CD4-positive, alpha-beta T cell treated with Interleukin-6 for 4 hours (primary cell): ENCODE data around the gene NBPF6.
"Not testable (repeated sequence)": the region's sequence is repeated elsewhere in the genome, so short reads cannot be mapped to it uniquely, and the experiment has no call there.

Experiments used
- DNase-seq: peaks from one replicate; pipeline ENCODE4 v3.0.0-alpha.2; 2020; ENCODE audit warnings: mixed read lengths

NBPF6 gene, protein sequence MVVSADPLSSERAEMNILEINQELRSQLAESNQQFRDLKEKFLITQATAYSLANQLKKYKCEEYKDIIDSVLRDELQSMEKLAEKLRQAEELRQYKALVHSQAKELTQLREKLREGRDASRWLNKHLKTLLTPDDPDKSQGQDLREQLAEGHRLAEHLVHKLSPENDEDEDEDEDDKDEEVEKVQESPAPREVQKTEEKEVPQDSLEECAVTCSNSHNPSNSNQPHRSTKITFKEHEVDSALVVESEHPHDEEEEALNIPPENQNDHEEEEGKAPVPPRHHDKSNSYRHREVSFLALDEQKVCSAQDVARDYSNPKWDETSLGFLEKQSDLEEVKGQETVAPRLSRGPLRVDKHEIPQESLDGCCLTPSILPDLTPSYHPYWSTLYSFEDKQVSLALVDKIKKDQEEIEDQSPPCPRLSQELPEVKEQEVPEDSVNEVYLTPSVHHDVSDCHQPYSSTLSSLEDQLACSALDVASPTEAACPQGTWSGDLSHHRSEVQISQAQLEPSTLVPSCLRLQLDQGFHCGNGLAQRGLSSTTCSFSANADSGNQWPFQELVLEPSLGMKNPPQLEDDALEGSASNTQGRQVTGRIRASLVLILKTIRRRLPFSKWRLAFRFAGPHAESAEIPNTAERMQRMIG

DNA sequence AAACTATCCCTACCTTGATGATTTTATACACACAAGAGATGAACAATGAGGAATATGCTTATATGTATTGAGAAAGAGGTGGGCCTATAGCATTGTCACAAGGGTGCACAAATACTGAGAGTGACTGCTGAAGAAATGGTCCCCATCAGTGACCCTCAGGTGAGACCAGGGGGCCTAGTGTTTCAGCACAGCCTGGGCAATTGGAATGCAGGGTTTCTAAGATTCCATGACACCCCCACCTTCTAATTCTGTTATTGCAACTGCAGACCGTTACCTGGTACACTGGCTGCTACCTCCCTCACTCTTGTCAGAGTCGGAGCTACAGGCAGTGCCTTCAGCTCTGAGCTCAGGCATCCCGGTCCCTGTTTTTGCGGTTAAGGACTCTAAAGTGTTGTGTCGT, at the start of gene NBPF6:
Gene NBPF6 (plus strand): TSS at position 301 of the 400 bp plus-strand sequence. CDS start 259 bp downstream, outside the sequence.
- DNase-seq, result not testable (repeated sequence)

DNA sequence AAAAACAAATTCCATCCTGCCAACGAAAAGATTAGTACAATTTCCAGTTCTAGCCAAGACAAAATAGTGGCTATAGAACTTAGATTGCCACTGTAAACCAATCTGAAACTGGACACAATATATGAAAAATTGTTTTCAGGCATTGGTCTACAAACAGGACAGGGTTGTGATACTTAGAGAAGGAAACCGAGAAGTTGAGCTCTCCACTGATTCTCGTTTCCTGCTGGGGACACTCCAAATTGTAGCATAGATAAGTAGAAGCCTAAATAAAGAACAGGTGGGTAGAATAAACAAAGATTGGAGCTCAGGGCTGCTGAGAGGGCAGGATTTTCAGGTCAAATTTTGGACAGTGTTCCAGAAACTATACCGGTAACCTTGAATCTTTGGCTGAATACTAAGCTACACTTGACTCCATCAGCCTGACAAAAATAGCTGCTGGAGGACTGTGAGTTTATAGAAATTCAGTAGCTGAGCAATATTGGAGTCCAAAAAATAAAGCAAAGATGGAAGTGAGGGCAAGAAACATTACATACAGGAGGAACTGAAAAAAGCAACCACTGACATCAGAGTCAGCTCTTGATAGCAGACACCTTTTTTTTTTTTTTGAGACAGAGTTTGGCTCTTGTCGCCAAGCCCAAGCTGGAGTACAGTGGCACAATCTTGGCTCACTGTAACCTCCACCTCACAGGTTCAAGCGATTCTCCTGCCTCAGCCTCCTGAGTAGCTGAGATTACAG, 38.9 kb upstream of the NBPF6 start:
- not testable (repeated sequence) for DNase-seq

DNA sequence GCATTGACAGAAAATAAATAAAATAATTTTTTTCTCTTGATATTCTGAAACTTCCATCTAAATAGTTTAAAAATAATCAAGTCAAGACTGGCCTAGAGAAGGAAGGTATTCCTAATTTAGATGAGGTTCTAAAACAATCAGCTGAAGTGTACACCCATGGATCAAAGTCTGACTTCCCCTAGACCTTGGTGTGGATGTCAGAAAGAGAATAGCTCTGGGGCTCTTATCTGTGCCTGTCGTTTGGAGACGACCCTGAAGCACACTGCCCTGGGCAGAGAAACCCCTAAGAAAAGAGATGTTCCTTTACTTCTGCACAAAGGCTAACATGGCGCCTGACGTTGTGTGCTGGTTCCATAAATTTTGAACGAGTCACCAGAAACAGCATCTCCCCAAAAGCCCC, 30.0 kb upstream of the NBPF6 start:
- DNase-seq, result not testable (repeated sequence)

DNA sequence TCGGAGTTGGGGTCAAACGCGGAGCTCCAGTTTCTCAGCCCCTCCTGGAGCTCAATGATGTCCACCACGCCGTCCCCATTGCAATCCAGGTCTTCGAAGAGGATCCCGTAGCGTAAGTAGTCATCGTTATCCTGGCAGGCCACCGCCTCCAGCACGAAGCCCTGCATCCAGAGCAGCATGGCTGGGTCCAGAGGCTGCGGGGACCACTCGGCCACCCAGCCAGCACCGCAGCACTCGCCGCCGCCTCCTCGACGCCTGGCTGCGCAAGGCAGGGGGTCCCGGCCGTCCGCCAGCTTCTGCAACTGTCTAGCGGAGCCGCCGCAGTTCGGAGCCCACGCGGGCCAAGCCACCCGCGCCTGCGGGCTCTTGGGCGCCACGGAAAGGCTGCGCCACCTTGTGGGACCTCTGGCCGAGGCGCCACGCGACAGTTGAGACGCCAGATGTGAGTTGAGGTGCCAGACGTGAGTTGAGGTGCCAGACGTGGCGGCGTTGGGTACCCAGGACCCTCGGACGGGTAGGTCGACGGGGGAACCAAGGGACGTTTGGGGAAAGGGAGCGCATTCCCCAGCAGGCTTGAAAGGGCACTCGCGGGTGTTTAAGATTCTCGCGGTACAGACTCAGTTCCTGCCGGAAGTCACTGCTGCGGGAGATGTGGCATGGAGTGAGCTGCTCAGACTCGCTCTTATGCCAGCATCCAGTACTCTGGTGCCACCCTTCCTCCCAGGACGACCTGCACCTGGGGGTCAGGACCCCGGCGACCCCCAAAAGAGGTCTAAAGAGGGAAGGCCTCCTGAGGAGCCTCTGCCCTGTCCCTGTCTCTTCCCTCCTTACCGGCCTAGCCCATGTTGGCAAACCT, 28.9 kb upstream of the NBPF6 start:
- DNase-seq, result not testable (repeated sequence)

DNA sequence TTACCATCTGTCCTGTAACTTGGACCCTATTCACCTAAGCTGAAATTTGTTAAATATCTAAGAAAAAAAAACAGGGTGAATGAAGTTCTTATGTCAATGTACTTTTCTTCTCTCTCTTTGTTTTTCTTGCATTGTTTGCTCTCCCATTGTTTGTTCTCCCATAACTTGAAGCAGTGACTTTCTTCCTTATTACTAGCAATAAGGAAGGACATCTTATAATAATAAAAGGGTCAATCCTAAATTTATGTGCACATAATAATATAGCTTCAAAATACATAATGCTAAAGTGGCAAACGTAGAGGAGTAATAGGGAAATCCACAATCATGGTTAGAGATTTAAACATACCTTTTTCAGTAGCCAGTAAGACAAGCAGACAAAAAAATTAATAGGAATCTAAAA, 23.3 kb upstream of the NBPF6 start:
- not testable (repeated sequence) for DNase-seq

DNA sequence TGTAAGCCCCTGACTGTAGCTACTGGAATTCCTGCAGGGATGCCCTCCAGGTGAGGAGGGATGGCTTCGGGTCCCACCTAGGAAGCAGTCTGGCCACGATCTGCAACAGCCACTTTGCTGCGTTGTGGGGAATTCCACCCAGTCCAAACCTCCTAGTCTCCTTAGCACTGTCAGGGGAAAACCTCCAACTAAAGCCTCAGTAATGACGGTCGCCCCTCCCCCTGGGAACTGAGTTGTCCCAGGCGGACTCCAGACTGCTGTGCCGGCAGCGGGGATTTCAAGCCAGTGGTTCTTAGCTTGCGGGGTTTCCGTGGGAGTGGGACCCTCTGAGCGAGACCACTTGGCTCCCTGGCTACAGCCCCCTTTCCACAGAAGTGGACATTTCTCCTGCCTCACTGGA, 18.1 kb upstream of the NBPF6 start:
- DNase-seq, result not testable (repeated sequence)

DNA sequence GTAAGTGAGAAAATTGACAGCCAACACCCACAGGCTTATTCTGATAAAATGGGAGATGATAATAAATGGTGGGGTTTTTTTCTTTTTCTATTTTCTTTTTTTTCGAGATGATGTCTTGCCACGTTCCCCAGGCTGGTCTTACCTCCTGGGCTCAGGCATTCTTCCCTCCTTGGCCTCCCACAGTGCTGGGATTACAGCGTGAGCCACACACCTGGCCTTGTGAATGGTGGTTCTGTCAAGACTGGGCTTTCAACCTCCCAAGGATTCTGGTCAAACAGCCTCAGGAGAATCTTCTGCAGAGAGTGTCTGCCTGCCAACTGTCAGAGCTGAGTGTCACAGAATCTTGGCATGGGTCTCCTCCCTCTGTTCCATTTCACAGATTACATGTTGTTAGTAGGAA, 16.7 kb upstream of the NBPF6 start:
- not testable (repeated sequence) for DNase-seq

DNA sequence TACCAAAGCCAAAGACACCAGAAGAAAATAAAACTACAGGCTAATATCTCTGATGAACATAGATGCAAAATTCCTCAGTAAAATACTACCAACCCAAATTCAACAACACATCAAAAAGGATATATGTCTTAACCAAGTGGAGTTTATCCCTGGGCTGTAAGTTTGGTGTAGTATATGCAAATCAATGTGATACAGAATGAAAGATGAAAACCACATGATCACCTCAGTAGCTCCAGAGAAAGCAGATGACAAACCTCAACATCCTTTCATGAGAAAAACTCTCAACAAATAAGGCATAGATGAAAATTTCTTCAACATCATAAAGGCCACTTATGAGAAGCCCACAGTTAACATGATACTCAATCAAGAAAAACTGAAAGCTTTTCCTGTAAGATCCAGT, 11.6 kb upstream of the NBPF6 start:
- DNase-seq, result not testable (repeated sequence)

DNA sequence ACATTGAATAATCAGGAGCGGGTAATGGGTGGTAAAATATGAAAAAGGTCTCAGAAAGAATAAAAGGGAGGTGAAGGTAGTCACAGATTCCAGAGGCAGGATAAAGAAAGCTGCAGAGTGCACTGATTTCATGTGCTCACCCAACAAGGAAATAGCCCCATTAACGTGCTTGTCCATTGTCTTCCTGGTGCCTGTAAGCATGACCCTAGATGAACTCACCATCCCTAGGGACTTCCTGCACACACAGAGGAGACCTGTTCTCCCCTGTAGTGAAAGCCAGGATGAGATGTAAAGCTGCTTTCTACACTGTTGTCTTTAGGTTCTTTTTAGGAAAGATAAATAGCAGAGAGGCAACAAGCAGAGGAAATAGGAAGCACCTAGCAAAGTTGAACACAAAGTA, 4.4 kb downstream of the NBPF6 start:
- not testable (repeated sequence) for DNase-seq

DNA sequence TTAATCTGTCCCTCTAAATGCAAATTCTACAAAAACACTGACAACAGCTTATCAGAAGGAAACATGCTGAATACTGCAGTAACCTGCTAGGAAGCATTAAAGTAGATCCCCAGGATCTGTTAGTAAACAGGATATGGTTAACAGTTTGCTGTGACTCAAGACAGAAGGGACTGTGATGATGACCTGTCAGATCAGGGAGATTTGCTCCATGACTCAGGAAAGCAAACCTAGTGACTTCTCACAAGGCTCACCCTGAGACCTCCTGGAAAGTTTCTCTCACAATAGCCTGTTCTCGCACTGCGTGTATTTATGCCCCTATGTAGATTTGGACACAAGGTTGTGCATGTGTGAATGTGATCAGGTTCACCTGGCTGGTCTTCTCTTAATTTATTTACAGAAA, 8.5 kb downstream of the NBPF6 start:
- not testable (repeated sequence) for DNase-seq

DNA sequence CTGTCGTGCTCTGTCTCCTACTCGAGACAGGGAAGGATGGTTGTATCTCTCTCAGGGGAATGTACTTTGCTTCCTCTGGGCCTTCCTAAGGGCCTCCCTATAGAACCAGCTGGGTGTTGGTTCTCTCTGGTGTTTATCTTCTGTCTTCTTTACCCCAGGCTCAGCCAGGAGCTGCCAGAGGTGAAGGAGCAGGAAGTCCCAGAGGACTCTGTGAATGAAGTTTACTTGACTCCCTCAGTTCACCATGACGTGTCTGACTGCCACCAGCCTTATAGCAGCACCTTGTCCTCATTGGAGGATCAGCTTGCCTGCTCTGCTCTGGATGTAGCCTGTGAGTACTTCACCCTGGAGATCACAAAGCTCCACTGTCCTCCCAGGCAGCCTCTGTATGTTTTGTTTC, 11.6 kb downstream of the NBPF6 start:
- DNase-seq, result not testable (repeated sequence)

DNA sequence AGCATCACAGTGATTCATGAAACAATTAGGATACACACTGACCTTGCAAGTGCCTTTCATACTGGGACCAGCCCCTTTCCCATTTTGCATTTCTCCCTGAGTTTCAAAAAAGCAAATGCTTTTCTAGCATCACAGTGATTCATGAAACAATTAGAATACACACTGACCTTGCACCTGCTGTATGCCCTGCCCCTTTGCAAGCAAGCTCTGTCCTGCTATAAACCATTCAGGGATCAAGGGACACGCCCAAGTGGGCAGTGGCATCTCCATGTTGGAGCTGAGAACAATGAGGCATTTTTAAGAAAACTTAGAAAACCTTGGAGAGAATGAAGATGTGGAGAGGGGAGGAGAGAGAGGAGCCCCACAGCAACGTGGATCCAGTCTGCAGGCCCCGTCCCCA, 13.8 kb downstream of the NBPF6 start:
- not testable (repeated sequence) for DNase-seq

DNA sequence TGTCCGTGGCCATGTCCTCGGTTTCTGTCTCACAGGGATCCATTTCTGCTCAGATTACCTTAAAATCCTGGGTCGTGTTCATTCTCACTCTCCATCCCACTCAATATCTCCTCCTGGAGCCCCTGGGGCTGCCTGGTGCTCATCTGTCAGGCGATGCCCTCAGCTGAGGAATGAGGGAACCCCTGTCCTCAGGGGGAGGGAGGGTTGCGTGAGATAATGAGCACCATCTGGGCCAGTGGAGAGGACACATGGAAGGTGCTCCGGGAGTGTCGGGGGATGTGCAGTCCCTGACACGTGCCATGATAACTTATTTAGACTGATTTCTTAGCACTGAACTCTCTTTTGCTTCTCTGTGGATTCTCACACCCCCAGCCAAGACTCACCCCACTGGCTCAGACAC, 16.0 kb downstream of the NBPF6 start:
- not testable (repeated sequence) for DNase-seq

DNA sequence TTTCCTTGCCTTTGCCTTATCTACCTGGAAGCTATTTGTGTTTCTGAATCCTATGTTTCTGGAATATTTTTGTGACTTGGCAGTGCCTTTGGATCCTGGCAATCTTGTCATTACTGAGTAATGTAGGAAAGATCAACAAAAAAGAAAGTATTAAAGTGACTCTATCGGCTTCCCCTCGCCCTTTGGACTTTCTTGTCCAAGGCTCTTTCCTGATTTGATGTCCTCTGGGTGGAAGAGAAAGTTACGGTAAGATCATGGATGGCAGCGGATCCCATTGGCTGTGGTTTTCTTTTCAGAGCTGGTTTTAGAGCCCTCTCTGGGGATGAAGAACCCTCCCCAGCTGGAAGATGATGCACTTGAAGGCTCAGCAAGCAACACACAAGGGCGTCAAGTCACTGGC, 17.0 kb downstream of the NBPF6 start:
- DNase-seq, result not testable (repeated sequence)

DNA sequence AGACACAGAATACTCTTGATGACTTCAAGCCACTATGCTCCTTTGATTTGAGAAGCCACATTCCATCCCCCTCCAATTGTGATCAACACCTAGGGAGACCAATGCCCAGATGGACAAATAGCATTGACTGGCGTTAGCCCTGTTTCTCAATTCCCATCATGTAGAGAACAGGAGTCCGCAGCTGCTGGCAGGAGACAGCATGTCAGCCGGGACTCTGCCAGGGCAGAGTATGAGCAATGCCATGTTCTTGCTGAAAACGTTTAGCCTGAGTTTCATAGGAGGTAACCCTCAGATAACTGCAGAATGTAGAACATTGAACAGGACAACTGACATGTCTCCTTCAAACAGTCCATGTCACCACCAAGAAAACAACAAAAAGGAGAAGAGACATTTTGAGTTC, 20.6 kb downstream of the NBPF6 start:
- DNase-seq, result not testable (repeated sequence)

DNA sequence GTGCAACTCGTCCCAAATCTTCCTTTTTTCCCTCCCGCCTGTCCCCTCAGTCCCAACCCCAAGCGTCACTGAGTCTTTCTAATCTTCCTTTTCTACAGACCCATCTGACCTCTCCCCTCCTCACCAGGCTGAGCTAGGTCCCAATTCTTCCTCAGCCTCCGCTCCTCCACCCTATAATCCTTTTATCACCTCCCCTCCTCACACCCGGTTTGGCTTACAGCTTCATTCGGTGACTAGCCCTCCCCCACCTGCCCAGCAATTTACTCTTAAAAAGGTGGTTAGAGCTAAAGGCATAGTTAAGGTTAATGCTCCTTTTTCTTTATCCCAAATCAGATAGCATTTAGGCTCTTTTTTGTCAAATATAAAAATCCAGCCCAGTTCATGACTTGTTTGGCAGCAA, 24.4 kb downstream of the NBPF6 start:
- not testable (repeated sequence) for DNase-seq

DNA sequence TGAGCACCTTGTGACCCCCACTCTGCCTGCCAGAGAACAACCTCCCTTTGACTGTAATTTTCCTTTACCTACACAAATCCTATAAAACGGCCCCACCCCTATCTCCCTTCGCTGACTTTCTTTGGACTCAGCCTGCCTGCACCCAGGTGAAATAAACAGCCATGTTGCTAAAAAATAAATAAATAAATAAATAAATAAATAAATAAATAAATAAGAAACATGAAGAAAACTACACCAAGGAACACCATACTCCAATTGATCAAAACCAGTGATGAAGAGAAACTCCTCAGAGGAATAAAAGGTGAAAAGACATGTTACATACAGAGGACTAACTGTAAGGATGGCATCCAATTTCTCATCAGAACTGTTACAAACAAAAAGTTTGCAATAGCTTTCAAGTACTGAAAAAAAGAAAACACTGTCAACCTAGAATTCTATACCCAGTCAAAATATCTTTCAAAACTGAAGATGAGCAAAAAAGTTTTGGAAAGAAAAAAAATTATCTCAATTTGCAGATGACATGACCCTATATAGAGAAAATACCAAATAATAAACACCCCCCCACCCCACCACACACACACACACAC, 28.4 kb downstream of the NBPF6 start:
- no peak for DNase-seq

DNA sequence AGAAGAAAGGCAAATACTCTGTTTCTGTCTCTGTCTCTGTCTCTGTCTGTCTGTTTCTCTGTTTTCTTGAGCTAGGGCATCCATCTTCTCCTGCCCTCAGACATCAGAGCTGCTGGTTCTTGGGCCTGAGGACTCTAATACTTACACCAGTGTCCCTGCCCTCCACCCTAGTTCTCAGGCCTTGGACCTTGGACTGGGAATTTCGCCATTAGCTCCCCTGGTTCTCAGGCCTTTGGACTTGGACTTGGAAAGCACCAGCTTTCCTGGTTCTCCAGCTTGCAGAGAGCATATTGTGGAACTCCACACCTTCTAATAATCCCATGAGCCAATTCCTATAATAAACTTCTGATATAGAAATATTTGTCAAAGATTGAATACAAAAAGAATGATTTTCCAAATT, 32.6 kb downstream of the NBPF6 start:
- DNase-seq, result no peak

DNA sequence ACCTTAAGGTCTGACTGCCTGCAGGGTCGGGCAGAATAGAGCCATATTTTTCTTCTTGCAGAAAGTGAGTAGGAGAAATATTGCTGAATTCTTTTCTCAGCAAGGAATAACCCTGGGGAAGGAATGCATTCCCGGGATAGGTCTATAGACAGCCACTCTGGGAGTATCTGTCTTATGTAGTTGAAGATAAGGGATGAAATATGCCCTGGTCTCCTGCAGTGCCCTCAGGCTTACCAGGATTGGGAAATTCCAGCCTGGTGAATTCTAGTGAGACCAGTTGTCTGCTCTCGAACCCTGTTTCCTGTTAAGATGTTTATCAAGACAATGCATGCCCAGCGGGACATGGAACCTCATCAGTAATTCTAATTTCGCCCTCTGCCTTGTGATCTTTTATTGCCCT, 35.8 kb downstream of the NBPF6 start:
- not testable (repeated sequence) for DNase-seq

DNA sequence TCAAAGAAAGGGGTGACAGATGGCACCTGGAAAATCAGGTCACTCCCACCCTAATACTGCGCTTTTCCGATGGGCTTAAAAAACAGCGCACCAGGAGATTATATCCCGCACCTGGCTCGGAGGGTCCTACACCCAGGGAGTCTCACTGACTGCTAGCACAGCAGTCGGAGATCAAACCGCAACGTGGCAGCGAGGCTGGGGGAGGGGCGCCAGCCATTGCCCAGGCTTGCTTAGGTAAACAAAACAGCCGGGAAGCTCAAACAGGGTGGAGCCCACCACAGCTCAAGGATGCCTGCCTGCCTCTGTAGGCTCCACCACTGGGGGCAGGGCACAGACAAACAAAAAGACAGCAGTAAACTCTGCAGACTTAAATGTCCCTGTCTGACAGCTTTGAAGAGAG, 36.6 kb downstream of the NBPF6 start:
- not testable (repeated sequence) for DNase-seq

DNA sequence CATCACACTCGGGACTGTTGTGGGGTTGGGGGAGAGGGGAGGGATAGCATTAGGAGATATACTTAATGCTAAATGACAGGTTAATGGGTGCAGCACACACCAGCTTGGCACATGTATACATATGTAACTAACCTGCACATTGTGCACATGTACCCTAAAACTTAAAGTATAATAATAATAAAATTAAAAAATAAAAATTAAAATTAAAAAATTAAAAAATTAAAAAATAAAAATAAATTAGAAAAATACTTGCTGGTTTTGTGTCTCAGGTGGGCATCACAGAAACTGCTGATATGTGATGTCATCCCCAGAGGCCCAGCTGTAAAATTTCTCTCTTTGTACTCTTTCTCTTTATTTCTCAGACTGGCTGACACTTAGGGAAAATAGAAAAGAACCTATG, 44.9 kb downstream of the NBPF6 start:
- DNase-seq, result not testable (repeated sequence)

DNA sequence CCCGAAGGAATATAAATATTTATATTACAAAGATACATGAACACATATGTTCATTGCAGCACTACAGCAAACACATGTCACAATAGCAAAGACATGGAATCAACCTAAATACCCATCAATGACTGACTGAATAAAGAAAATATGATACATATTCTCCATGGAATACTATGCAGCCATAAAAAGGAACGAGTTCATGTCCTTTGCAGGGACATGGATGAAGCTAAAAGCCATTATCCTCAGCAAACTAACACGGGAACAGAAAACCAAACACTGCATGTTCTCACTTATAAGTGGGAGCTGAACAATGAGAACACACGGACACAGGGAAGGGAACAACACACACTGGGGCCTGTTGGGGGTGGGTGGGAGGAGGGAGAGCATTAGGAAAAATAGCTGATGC, 46.7 kb downstream of the NBPF6 start:
- DNase-seq, result not testable (repeated sequence)
